IPS-18c (cell line): Measurements from ENCODE around the gene EVA1C.

Experiments used
- H3K4me3 ChIP-seq: 2 replicates; pipeline ENCODE4 v1.7.0; 2013; ENCODE audit warnings: low read depth, mild to moderate bottlenecking, low read length, moderate library complexity; ENCODE audit not compliant: insufficient read depth
- H3K9me3 ChIP-seq: one replicate; pipeline ENCODE4 v1.6.1; 2013; ENCODE audit warnings: mild to moderate bottlenecking, low read length, moderate library complexity; ENCODE audit not compliant: control insufficient read depth, insufficient read depth

Gene EVA1C

DNA sequence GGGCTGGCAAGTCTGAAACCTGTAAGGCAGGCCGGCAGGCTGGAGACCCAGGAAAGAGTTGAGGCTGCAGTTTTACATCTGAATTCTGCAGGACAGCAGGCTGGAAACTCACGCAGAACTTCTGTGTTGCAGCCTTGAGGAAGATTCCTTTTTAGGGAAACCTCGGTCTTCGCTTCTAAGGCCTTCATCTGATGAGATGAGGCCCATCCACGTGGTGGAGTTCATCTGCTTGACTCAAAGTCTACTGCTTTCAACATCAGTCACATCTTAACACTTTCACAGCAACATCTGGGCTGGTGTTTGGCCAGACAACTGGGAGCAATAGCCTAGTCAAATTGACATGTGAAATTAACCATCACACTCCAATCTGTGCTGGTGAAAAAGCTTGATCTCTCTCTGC is 57.1 kb downstream of the EVA1C start:
- Histone ChIP-seq H3K4me3 (no peak overlapping the region), H3K9me3 (no peaks in the 10 kb centered on the region)

DNA sequence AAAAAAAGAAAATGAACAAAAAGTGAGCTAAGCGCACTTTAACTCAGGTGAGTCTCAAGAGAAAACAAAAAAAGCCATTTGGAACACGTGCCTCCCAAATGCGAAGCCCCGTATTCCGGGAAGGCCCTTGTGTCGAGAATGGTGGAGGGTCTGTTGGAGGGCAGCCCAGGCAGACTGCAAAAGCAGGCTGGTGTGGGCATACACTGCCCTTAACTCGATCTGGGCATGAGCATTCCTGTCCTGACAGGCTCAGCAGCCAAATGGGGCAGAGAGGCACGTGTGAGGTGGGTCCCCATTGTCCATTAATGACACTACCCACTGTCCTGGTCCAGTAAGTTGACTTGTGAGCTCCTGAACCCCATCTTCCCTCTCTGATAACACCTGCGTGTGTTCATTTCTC is 57.7 kb downstream of the EVA1C start:
- Histone ChIP-seq H3K4me3 (no peak overlapping the region), H3K9me3 (no peaks in the 10 kb centered on the region)

DNA sequence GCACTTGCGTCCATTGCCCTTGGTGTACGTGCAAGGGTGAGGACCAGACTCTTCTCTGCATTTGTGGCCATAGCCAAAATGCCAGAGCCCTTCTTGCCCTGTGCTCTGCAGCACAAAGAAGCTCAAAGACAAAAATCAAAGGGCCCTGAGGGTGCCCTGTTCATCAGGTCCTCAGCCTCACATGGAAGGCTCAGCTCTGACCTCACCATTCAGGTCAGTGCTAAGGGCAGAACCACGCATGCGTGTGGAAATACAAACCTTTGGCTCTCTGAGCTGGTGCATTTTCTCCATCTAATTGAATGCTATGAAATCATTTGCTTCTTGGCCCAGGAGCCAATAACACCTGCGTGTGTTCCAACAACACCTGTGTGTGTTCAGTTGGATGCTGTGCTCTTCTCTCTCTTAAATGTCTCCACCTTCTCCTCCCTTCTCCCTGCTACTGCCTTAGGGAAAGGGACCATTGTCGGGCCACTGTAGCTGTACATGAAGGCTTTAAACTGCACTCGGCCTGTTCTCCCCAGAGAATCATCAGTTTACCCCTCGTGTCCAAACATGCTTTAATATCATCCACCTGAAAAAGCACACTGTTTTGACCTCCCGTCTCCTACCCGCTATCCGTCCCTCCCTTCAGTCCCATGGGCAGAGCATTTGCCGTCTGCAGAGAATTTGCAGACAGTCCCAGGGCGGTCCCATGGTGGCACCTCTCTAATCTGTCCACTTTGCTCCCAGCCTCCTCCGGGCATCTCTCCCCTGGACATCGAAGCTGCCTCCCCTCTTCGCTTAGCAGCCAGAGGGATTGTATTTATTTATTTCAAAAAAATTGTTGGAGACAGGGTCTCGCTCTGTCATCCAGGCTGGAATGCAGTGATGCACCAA is 60.6 kb downstream of the EVA1C start:
- no peaks in the 10 kb centered on the region for H3K9me3 ChIP-seq
- H3K4me3 ChIP-seq = no peak overlapping the region

DNA sequence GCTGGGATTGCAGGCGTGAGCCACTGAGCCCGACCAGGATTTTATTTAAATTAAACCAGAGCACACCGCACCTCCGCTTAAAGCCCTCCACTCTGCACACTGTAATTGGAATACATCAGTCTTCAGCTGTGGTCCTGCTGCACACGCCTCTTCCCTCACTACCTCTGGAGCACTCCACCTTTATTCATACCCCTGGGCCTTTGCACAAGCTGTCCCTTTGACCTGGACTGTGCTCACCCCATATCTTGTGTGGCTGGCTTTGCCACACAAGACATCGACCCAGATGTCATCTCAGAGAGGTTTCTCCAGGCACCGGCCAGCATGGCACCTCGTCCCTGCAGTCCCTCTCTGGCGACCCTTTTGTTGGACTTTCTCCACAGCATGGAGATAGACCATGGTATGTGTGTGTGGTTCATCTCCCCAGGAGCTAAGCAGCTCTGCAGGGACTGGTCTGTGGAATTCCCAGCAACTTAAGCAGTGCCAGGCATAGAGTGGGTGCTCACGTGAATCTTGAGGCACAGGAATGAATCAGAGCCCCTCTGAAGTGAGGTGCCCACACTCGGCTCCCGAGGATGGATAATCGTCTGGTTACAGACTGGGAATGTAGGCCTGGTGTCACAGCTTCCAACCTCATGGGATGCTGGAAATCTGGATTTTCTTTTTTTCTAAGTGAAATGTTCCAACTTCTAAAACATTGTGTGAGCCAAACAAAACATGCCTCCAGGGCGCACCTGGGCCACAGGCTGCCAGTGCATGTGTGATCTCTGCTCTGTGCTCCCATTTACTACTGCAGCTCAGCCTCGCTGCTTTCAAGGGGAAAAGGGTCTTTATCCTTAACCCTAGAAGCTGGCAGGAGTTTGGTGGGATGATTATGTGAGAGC is 61.9 kb downstream of the EVA1C start:
- Histone ChIP-seq H3K4me3 (no peak overlapping the region), H3K9me3 (no peaks in the 10 kb centered on the region)

DNA sequence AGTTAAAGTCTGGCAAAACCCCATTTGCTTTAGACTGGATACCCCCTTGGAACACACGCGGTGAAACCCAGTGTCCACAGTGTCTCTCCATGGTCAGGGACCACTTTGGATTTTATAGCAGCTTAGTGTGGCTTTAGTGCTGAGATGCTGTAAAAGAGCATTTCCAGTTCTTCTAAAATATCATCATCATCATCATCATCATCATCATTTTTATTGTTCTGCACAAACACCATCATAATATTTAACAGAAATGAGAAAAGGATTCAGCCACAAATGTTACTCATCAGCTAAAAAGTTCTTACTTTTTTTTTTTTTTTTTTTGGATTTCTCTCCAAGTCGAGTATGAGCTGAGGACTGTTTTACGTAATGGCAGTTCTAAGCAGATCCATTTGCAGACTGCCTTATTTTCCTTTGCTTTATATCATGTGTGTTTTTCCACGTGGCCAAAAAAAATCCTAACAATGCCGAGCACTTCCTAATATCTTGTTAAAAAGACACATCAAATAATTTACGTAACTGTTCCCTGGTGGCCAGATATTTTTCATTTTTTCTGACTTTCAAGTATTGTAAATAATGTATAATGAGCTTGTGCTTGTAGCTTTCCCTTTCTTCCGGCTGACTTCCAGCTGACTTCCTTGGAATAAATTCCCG is 62.8 kb downstream of the EVA1C start:
- H3K9me3 ChIP-seq = no peaks in the 10 kb centered on the region
- no peak overlapping the region for H3K4me3 ChIP-seq

DNA sequence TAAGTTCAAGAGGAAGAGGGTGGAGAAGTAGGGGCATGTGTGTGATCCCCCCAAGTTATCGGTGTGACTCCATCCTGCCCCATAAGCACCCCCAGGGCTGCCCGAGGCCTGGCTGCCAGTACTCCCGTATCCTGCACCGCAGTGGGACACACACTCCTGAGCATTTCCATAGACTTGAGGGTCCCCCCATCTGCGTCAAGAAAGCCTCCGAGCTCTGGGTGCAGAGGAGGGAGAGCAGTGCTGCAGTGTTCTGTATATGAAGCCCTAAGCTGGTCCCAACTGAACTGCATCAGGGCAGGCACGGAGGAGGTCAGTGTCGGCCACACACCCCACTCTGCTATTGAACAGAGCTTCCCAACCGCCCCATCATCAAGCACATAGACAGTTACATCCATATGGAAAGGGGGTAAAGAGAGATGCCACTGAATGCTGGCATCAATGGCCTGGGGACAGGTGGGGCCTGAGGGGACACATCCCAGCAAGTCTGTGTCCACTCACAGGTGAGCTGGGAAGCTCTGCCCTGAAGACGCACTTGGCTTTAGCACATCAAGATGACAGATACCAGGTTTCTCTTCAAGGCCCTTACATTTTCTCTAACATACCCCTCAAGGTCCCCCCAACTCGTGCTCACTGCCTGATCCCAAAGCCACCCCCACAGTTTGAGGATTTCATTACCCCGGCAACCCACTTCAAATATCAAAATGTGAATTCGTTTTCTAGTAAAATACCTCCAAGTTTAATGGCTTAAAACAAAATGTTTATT is 64.3 kb downstream of the EVA1C start:
- H3K4me3 ChIP-seq = no peak overlapping the region
- H3K9me3 ChIP-seq = no peaks in the 10 kb centered on the region

DNA sequence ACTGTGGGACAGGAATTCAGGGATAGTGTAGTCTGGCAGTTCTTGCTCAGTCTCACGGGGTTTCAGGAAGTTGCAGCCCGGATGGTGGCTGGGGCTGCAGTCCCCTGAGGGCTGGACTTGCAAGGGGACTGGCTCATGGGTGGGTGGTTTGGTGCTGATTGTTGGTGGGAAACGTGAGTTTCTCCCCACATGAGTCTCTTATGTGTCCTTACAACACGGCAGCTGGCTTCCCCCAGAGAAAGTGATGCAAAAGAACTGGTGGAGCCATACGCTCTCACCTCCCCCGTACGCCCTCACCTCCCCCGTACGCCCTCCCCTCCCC is 64.9 kb downstream of the EVA1C start:
- no peak overlapping the region for H3K4me3 ChIP-seq

DNA sequence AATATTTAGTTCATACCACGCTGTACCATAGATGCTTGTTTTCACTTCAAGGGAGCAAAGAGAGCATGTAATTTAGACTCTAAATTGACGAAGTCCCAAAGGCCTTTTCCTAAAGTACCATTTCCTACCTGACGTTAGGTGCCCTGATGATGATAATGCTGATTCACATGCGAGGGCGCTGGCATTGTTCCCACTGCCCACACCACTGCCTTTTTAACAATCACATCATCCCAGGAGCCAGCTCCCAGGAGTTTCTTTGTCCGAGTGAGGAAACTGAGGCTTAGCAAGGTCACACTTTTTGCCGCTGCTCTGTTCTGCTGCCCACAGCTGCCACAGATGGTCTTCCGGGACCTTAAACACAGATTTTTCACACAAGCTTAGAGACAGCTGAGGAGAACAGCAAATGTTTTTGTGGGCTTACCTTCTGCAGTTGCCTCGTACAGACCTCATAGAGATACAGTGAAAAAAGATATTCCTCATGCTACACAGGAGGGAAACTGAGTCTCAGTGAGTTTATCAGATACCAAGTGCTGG is 69.4 kb downstream of the EVA1C start:
- Histone ChIP-seq H3K4me3 (no peak overlapping the region), H3K9me3 (no peaks in the 10 kb centered on the region)

More for the DNA sequence above, 64.9 kb downstream of the EVA1C start:
- H3K9me3 ChIP-seq = no peaks in the 10 kb centered on the region

DNA sequence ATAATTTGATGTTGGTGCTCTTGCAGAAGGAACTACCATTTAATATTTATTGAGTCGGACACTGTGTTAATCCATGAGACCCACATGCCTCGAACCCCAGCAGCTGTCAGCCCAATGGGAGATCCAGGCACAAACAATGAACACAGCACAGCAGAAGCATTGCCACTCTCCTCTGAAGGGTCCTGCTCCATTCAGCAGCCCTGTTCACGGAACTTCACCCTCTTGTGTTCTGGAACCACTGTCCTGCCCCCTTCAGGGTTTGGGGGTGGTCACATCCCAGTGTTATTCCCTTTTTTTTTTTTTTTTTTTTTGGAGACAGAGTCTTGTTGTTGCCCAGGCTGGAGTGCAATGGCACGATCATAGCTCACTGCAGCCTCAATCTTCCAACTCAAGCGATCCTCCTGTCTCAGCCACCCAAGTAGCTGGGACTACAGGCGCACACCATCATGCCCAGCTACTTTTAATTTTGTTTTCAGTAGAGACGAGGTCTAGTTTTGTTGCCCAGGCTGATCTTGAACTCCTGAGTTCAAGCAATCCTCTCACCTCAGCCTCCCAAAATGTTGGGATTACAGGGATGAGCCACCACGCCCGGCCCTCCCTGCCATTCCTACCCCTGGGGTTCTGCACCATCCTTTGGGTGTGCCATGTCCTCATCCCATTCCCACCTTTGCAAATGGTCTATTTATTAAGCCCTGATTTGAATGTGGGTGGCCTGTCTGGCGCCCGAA is 70.2 kb downstream of the EVA1C start:
- H3K4me3 ChIP-seq = no peak overlapping the region
- no peaks in the 10 kb centered on the region for H3K9me3 ChIP-seq

DNA sequence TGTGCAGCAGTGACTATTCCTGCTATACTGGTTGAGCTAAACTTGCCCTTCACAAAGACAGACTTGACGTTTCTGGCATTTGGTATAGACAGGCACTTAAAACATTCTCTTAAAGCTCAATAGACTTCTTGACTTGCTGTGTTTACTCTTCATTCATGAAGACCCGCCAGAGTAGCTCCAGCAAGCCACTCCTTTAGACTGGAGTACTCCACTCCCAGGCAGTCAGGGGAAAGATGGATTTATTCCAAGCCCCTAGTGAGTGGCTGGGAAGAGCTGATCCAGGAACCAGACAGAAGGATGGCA is 70.7 kb downstream of the EVA1C start:
- Histone ChIP-seq H3K9me3 (no peaks in the 10 kb centered on the region), H3K4me3 (no peak overlapping the region)

DNA sequence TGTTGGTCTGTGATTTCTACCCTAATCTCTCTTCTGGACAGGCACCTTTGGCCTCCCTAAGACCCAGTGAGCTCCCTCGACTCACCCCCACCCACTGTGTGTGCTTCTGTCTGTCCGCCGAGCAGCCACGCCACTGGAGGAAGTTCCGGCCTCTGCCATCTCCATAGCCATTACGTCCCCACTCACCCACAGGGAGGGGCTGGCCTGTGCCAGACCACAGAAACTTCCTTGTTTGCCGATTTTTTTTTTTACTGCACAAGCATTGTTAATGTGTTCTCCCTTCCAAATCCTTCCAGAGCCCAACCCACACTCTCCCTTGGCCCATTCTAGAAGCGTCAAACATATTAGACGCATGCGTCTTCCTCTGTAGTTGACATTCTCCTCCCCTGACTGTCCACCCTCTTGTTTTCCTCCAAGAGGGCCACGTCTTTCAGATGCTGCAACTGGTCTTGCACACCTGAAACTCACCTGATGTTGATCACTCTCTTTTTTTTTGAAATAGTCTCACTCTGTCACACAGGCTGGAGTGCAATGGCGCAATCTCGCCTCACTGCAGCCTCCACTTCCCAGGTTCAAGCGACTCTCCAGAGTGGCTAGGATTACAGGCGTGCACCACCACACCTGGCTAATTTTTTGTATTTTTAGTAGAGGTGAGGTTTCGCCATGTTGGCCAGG is 72.3 kb downstream of the EVA1C start:
- Histone ChIP-seq H3K4me3 (no peak overlapping the region), H3K9me3 (no peaks in the 10 kb centered on the region)

DNA sequence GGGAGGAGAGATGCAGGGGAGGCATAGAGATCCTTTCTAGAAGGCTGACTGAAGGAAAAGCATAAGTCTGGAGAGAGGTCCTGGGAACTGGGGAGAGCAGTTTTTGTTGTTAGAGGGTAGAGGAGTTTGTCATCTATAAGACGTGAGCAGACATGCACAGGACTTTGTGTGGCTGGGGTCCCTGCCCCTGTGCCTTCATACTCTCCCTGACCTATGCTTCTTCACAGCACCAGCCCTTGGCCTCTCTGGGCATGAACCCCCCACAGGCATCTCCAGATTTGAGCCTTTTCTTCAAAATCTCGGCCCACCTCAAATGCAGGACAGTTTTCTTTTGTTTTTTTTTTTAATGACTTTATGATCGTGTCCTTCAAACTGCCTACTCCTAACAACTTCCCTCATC is 79.9 kb downstream of the EVA1C start:
- H3K9me3 ChIP-seq = no peaks in the 10 kb centered on the region

DNA sequence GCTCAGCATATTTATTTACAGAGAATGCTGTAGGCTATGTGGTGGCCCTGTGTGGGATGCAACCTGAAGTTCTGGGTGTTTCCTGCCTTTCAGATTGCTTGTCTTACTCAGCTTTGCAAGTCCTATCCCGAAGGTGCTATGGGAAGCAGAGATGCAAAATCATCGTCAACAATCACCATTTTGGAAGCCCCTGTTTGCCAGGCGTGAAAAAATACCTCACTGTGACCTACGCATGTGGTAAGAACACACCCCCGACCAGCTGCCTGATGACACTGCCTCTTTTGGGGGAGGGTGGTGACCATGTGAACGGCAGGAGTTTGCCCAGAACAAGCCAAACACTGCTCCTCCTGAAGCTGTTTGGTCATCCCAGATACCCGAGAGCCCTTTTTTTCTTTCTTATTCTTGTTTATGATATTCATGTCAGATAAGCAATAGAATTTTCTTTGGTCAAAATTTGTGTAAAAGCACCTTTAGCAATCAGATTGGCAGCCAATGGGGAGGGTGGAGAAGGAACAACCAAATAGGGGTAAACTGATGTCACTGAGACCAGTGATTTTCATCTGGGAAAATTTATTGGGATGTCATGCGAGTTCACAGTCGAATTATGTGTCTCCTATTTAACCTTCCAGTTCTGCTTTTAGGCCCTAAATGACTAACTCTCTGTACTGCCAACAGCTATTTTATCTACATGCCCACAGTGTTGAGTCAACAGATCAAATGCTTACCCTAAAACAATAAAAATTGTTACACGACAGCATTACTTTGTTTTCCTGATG is 82.6 kb downstream of the EVA1C start:
- H3K9me3 ChIP-seq = peaks cover 2% of the 10 kb centered on the region
- no peak overlapping the region for H3K4me3 ChIP-seq

More for the DNA sequence above, 79.9 kb downstream of the EVA1C start:
- H3K4me3 ChIP-seq = no peak overlapping the region

DNA sequence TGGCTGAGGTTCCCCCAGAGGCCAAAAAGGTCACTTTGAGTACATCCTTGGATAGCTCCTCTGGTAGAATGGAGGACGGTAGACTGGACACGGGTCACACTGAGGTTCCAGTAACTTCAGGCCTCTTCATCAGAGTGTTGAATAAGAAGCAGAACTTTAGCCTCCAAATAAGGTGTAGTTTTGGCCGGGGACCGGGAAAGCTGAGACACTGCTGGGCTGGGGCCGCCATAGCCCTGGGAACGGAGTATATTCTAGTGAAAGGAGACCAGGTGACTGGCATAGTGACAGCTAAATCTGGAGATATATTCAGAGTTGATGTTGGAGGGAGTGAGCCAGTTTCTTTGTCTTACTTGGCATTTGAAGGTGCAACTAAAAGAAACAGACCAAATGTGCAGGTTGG is 84.1 kb downstream of the EVA1C start:
- peaks cover 2% of the 10 kb centered on the region for H3K9me3 ChIP-seq
- H3K4me3 ChIP-seq = no peak overlapping the region

DNA sequence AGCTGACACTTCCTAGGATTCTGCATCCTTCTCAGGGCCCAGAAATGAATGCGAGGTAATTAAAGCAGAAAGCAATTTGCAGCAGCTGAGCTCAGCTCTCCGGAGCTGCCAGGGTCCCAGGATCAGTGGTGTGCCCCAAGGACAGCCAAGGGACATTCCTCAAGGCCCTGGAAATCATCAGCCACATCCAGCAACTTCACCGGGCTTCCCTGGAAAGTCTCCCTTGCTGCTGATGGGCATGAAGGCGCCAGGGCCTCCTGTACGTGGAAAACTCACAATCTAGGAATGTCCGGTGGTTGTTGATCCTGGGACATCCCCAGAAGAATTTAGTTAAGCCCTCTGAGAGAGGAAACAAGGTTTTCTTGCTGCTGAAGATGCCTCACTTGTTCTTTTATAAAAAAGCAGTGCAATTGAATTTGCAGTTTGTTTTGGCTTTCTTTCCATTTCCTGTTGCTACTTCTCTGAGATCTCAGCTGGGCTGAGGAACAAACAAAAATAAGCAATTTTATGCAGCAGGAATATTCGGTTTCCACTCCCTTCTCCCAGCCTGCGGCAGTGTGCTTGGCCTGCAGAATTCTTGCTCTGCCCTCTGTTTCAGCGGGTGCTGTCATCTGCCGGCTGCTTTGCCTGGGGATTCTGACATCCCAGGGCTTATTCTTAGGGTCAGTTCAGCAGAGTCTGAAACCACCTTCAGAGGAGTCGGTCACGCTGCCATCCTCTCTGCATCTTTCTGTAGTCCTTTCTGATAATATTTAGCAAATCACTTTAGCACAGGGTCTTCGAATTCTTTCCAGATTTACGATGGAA is 86.9 kb downstream of the EVA1C start:
- Histone ChIP-seq H3K9me3 (peaks cover 2% of the 10 kb centered on the region), H3K4me3 (no peak overlapping the region)
